Sigmoid colon (tissue), 4 donors: ENCODE data around the gene PRUNE1.

Experiments used
- CTCF ChIP-seq, 4 experiments: fragments of 450-650 bp in 3 of 4; fragments of 200-600 bp in 1 of 4; IDR thresholded peaks; one replicate each; pipeline ENCODE4 v1.5.1; 2016 to 2019; ENCODE audit warnings: antibody characterized with exemption in 4 of 4, mild to moderate bottlenecking in 3 of 4, moderate library complexity in 2 of 4
- EP300 ChIP-seq, 4 donors: sonication (generic); formaldehyde crosslinking; IDR thresholded peaks; one replicate each; pipeline ENCODE4 v1.6.1; 2017; ENCODE audit warnings: antibody characterized with exemption in 4 of 4
- POLR2A ChIP-seq, 2 donors: fragments of 450-650 bp; IDR thresholded peaks; one replicate each; pipeline ENCODE4 v1.6.1; 2016; ENCODE audit warnings: antibody characterized with exemption in 2 of 2, mild to moderate bottlenecking in 2 of 2, moderate library complexity in 2 of 2
- POLR2AphosphoS5 ChIP-seq, 4 donors: sonication (generic); formaldehyde crosslinking; IDR thresholded peaks; one replicate each; pipeline ENCODE4 v1.6.1; 2017; ENCODE audit warnings: antibody characterized with exemption in 4 of 4

- TF ChIP-seq POLR2A (IDR thresholded peaks at IDR 0.05): no peak
- peak in 3 of 4 experiments; percentile 66 to 71 (median 71) for TF ChIP-seq CTCF (IDR thresholded peaks at IDR 0.05)
- TF ChIP-seq POLR2AphosphoS5 (IDR thresholded peaks at IDR 0.05): peak in 1 of 4 donors; percentile 19
- no peak for TF ChIP-seq EP300 (IDR thresholded peaks at IDR 0.05)
These were observed 16.4 kb downstream of the PRUNE1 start for GRCh38 chr1:151024540-151025146.
